H1 (cell line): ENCODE data around the gene PAF1. TPM values are rescaled to one million over a fixed set of nuclear protein-coding genes. Genes with fewer than 3 reads are reported as not detected.

Source experiments
- BACH1 ChIP-seq: IDR thresholded peaks from 2 replicates; pipeline ENCODE4 v1.6.1; 2012; ENCODE audit warnings: low read length, improper control_type of control experiment
- CHD2 ChIP-seq: IDR thresholded peaks from 2 replicates; pipeline ENCODE4 v1.6.1; 2012; ENCODE audit warnings: low read length, improper control_type of control experiment
- CTBP2 ChIP-seq: IDR thresholded peaks from 2 replicates; pipeline ENCODE4 v1.7.0; 2011; ENCODE audit warnings: borderline replicate concordance, mild to moderate bottlenecking, moderate library complexity, mixed read lengths, low read length; ENCODE audit not compliant: insufficient read depth, insufficient read length
- EP300 ChIP-seq, 2 experiments: IDR thresholded peaks; 1 replicate in 1 of 2; 2 replicates in 1 of 2; pipeline ENCODE4 v1.6.1; 2011 to 2012; ENCODE audit warnings: low read depth in 2 of 2, low read length in 2 of 2, mild to moderate bottlenecking in 2 of 2, borderline replicate concordance in 1 of 2, inconsistent platforms in 1 of 2, moderate library complexity in 1 of 2
- GTF2F1 ChIP-seq: IDR thresholded peaks from 2 replicates; pipeline ENCODE4 v1.6.1; 2012; ENCODE audit warnings: low read depth, low read length, improper control_type of control experiment, borderline replicate concordance
- KDM5A ChIP-seq: fragments of 200-600 bp; IDR thresholded peaks from 2 replicates; pipeline ENCODE4 v1.7.1; 2012; ENCODE audit warnings: mild to moderate bottlenecking, low read length, inconsistent platforms, mixed read lengths
- NRF1 ChIP-seq: IDR thresholded peaks from 2 replicates; pipeline ENCODE4 v1.6.1; 2011; ENCODE audit warnings: mild to moderate bottlenecking, low read depth, low read length, improper control_type of control experiment
- POLR2AphosphoS5 ChIP-seq: IDR thresholded peaks from 2 replicates; pipeline ENCODE4 v1.6.1; 2011; ENCODE audit warnings: low read depth, low read length
- SAP30 ChIP-seq: fragments of 300-600 bp; sonication (generic); IDR thresholded peaks from 2 replicates; pipeline ENCODE4 v1.7.1; 2012; ENCODE audit warnings: low read length, moderate library complexity, mild to moderate bottlenecking, inconsistent platforms; ENCODE audit not compliant: insufficient read depth, insufficient replicate concordance
- SP1 ChIP-seq: IDR thresholded peaks from 2 replicates; pipeline ENCODE4 v1.6.1; 2011; ENCODE audit warnings: low read depth, low read length
- SP4 ChIP-seq: IDR thresholded peaks from 2 replicates; pipeline ENCODE4 v1.6.1; 2012; ENCODE audit warnings: low read length, inconsistent platforms
- YY1 ChIP-seq: IDR thresholded peaks from 2 replicates; pipeline ENCODE4 v1.6.1; 2011; ENCODE audit warnings: low read depth, mild to moderate bottlenecking, low read length
- polyA plus RNA-seq, 7 experiments: library from polyadenylated mRNA; depleted of rRNA in 3 of 7; stranded (reverse) in 5 of 7; unstranded in 2 of 7; fragments of >200 nt in 5 of 7; fragments of 200-250 nt in 2 of 7; gene quantifications; 1 replicate in 5 of 7; 2 replicates in 1 of 7; 4 replicates in 1 of 7; pipeline versions ENCODE4 v1.2.1 to v1.2.3, GENCODE V29; 2011 to 2013; ENCODE audit warnings: missing spikeins in 2 of 7, mixed read lengths in 2 of 7
- total RNA-seq: library from RNA; stranded (reverse); fragmentation: NEBNext Ultra II Directional; extraction: Animal tissue kit (Norgen Biotek cat#: 25700); gene quantifications from 2 replicates; pipeline ENCODE4 v1.2.1, GENCODE V29; 2021
- TF ChIP-seq, protein P1 (sequence below): IDR thresholded peaks from 2 replicates; pipeline ENCODE4 v1.6.1; 2012; ENCODE audit warnings: low read length, inconsistent platforms
- TF ChIP-seq, protein P2 (sequence below), 3 experiments: IDR thresholded peaks; 1 replicate in 2 of 3; 2 replicates in 1 of 3; pipeline versions ENCODE4 v1.5.1 to v1.6.1; 2011; ENCODE audit warnings: low read length in 3 of 3, mild to moderate bottlenecking in 3 of 3, inconsistent platforms in 2 of 3, low read depth in 1 of 3, moderate library complexity in 1 of 3; ENCODE audit not compliant: insufficient read depth in 1 of 3; ENCODE audit errors: control extremely low read depth in 1 of 3

The PAF1 gene
- total and polyA plus RNA-seq, 2 of the 8 experiments (the other 6 are each of a cell fraction or from before 2014, with no cell fraction given): 31.4 to 58.6 TPM

DNA sequence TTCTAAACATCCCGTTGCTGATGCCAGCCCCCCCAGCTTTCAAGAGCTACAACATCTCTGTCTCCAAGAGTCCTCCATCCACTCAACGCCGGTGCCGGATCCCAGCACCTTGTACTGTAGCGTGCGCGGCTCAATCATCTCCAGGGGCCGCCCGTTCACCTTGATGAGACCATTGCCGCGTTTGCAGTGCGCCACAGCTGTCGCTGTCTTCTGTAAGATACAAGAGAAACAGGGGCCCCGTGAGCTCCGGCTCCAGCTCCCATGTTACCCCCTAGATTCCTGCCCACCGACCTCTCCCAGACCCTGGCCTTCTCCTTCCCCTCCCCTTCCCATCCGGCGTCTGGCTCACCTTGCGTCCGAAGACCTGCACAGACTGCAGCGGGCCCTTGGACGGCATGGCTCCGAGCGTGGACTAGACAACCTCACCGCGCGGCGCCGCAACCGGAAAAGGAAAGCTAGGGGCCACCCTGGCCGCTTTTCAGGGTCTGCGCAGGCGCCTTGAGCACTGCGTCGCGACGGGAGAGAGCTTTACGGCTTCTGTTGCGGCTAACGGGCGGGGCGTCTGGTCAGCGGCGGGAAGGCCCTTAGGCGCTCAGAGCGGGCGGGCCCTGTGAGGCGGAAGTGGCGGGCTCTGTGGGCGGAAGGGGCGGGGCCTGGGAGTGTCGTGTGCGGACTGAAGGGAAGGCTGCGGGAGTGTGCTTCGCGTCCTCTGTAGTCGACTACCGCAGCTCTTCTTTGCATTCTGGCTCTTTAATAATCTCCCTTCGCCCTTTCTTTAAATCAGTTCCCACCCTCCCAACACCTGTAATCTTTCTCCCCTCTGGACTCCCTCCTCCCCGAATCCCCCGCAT, 44.8 kb upstream of the PAF1 start, which contains the start of gene RPS16 (continued):
- TF ChIP-seq SP4 (0 out of 2 replicates have a peak, but pooled peaks have one; percentile 41), SAP30 (peak; percentile 59), CTBP2 (no peak), KDM5A (peak; percentile 54; the same call in 1 of the 2 replicates), BACH1 (no peak), NRF1 (peak; percentile 68), CHD2 (0 out of 2 replicates have a peak, but pooled peaks have one; percentile 13), SP1 (0 out of 2 replicates have a peak, but pooled peaks have one; percentile 59), EP300 (IDR thresholded peaks at IDR 0.05; ENCODE audit: borderline replicate concordance in 1 of 2, low read depth in 2 of 2, low read length in 2 of 2) (no peak), GTF2F1 (peak; percentile 87), POLR2AphosphoS5 (peak; percentile 100), YY1 (peak; percentile 12; the same call in 1 of the 2 replicates)
- TF ChIP-seq, protein P1, sequence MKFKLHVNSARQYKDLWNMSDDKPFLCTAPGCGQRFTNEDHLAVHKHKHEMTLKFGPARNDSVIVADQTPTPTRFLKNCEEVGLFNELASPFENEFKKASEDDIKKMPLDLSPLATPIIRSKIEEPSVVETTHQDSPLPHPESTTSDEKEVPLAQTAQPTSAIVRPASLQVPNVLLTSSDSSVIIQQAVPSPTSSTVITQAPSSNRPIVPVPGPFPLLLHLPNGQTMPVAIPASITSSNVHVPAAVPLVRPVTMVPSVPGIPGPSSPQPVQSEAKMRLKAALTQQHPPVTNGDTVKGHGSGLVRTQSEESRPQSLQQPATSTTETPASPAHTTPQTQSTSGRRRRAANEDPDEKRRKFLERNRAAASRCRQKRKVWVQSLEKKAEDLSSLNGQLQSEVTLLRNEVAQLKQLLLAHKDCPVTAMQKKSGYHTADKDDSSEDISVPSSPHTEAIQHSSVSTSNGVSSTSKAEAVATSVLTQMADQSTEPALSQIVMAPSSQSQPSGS: no peak
- TF ChIP-seq, protein P2, sequence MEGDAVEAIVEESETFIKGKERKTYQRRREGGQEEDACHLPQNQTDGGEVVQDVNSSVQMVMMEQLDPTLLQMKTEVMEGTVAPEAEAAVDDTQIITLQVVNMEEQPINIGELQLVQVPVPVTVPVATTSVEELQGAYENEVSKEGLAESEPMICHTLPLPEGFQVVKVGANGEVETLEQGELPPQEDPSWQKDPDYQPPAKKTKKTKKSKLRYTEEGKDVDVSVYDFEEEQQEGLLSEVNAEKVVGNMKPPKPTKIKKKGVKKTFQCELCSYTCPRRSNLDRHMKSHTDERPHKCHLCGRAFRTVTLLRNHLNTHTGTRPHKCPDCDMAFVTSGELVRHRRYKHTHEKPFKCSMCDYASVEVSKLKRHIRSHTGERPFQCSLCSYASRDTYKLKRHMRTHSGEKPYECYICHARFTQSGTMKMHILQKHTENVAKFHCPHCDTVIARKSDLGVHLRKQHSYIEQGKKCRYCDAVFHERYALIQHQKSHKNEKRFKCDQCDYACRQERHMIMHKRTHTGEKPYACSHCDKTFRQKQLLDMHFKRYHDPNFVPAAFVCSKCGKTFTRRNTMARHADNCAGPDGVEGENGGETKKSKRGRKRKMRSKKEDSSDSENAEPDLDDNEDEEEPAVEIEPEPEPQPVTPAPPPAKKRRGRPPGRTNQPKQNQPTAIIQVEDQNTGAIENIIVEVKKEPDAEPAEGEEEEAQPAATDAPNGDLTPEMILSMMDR (IDR thresholded peaks at IDR 0.05; ENCODE audit: control extremely low read depth in 1 of 3, insufficient read depth in 1 of 3, low read depth in 1 of 3, low read length in 3 of 3): no peak
